HG03159 (cell line): ENCODE data around the gene CD27.
"Not testable (repeated sequence)": the region's sequence is repeated elsewhere in the genome, so short reads cannot be mapped to it uniquely, and the experiment has no call there.

Experiments
- ATAC-seq: cut with Tn5 transposase; IDR thresholded peaks from one replicate; pipeline ENCODE4 v1.9.1; 2021; ENCODE audit warnings: mild to moderate bottlenecking, moderate library complexity; ENCODE audit not compliant: unreplicated experiment

Gene CD27

DNA sequence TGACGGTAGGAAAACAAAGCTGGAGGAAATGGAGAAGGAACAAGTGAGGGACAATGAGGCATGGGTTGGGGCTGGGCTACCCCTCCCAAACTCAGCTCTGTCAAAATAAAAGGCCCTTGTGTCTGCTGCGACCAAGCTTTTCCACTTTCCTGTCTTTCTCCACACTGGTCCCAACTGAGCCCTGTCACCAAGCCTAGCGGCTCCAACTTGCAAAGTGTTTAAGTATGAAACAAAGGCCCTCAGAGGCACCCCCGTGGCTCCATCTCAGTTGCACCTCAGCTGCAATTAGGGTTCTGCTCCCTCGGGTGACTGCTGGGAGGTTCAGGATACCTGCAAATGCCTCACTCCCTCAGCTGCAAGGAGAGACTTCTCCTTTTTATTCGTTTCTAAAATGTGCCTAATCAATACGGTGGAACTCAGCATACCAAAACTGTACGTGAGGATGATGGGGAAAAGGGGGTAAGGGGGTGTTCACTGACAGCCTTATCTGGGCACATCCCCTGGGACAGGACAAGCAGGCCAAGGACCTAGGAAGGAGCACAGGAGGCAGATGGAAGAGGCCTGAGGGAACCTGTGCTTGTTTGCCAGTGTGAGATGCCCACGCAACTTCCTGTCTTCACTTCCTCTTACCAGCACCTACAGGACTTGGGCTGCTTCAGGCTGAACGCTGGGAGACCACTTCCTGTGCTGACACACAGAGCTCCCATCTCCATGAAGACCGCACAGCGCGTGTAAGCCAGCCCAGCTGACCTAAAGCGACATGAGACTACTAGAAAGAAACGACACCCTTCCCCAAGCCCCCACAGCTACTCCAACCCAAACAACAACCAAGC is 16.9 kb downstream of the CD27 start:
- peak; percentile 69 for ATAC-seq

DNA sequence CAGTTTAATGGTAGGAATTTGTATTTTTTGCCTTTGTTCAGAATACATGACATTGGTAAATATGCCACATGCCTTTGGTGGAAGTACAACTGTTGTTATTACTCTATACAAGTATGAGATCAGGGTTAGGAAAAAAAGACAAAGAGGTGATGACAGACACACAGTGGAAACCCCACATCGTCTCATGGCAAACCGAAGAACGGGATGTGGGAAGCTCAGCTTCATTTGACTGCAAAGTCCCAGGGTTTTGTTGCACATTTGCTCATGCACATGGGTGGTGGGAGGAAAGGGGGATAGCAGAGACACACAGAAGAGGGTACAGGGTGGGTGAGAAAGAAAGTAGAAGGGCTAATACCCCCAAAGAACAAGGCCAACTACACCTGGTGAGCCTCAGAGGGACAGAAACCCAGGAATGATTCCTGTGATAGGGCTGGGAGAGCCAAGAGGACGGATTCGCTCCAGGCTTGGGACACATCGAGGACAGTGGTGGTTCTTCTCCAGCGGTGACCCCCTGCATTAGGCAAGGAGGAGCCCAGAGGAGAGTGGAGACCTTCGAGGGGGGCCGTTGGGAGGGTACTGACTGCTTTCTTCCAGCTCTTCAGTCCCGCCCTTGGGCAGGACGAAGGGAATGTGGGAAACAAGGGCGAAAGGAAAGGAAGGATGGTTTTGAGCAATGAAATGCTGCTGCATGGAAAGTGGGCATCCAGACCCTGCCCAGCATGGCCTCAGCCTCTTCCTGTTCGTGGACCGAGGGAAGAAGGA is 17.7 kb downstream of the CD27 start:
- ATAC-seq: no peak

DNA sequence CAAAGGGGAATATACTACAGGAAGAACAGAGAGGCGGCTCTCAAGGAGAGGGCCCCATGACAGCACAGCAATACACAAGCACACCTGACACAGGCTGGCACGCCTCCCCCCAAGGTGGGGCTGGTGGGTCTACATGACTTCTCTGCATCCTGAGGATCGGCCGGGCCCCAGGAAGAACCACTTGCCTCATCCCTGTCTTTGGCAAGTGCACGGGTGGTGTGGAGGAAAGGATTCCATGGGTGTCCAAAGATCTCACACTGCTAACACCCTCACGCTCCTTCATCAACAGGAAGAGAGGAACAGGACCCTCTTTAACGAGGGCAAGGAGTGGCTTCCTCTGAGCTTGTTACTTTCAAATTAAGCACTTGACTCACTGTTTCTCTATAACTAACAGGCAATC is 18.5 kb downstream of the CD27 start:
- no peak for ATAC-seq

DNA sequence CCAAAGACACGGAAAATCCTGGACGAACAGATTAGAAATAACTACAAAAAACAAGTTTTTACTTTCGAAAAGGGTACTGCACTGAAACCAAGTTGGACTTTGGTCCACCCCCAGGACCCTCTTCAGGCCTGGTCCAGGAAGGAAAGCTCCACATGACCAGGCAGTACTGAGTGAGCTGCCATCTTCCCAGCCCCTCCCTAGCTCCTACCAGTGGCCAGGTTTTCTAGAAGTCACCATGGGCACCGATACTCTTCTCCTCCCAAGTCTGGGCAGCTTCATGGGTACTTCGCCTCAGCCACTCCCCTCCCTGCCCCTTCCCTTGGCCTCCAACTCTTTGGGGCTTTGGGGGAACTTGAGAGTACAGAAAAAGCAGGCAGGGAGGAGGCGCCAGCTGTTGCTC is 19.1 kb downstream of the CD27 start:
- ATAC-seq: no peak

DNA sequence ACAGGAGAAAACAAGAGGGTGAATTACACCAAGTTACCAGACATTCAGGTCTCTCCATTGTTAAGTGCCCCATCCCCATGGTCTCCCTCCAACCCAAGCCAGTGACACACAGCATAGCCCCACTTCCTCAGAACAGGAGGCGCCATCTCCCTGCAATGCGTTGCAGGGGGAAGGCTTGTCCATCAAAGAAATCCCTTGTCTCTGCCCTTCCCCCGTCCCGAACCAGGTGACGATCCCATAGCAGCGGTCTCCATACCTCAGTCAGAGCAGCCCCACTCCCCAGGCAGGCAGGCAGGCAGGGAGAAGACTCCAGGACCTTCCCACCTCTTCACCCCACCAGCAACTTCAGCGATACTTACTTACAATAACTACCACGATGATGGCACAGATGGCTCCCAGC is 19.8 kb downstream of the CD27 start:
- ATAC-seq: no peak

DNA sequence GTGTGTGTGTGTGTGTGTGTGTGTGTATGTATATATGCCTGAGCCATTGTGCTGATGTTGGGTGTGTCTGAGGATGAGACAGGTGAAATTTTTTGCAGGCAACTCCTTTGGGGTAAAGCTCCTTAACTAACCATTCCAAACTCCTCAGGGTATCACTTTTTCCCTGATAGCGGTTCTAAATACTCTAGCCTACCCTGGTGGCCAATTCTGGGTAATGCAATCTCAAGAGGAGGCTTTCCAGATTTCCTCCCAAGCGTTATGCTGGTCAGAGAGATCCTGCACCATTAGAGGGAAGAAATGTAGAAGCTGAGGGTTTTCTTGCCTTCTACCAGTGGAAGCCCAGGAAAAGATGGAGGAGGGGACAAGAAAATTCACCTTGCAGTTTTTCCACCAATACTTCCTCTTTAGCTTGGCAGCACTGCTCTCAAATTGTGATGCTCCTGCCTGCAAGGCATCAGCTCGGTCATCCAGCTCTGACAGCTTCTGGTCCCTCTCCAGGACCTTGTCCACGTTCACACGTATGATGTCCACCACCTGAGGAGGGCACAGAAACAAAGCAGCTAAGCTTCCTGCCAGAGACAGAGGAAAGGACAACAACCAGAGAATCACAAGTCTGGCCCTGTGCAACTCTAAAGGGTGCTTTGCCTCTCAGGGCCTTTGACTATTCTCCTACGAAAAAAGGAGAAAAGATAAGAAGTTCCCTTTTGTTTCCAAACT is 20.9 kb downstream of the CD27 start:
- ATAC-seq: no peak

DNA sequence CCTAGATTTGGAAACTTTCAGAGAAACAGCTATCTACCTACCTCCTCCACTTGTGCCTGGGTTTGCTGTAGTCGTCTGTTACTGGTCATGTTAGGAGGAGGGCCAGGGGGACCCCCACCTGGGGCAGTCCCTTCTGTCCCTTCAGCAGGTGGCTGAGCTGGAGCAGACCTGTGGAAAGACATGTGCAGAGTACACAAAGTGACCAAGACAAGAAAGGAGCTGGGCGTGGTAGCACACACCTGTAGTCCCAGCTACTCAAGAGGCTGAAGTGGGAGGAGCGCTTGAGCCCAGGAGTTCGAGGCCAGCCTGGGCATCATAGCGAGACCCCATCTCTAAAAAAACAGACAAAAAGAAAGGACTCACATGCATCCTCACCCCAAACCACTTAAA is 21.4 kb downstream of the CD27 start:
- ATAC-seq: no peak

DNA sequence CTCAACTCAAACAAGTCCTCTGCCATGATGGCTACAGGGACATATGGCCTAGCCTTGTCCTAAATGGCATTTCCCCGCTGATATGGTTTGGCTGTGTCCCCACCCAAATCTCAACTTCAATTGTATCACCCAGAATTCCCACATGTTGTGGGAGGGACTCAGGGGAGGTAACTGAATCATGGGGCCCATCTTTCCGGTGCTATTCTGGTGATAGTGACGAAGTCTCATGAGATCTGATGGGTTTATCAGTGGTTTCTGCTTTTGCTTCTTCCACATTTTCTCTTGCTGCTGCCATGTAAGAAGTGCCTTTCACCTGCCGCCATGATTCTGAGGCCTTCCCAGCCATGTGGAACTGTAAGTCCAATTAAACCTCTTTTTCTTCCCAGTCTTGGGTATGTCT is 22.0 kb downstream of the CD27 start:
- ATAC-seq: not testable (repeated sequence)

DNA sequence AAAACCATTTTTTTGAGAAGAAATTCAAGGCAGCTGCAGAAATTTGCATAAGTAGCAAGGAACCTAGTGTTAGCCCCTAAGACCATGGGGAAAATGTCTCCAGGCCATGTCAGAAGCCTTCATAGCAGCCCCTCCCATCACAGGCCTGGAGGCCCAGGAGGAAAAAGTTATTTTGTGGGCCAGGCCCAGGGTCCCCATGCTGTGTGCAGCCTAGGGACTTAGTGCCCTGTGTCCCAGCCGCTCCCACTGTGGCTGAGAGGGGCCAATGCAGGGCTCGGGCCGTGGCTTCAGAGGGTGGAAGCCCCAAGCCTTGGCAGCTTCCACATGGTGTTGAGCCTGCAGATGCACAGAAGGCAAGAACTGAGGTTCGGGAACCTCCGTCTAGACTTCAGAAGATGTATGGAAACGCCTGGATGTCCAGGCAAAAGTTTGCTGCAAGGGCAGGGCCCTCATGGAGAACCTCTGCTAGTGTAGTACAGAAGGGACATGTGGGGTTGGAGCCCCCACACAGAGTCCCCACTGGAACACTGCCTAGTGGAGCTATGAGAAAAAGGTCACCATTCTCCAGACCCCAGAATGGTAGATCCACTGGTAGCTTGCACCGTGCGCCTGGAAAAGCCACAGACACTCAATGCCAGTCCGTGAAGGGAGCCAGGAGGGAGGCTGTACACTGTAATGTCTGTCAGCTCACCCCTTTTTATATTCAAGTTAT is 23.0 kb downstream of the CD27 start:
- ATAC-seq: not testable (repeated sequence)

DNA sequence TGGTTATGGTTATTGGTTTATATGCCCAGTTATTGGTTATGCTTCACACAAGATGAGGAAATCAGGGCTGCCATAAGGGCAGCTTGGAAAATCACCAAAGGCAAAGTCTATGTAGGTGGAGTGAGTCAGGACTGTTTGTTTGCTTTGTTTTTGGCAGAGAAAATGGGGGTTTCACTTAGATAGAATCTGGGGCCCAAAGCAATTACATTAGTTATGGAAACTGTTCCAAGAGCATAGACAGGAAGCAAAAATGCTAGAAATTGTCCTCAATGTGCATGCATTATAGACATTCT is 23.5 kb downstream of the CD27 start:
- no peak for ATAC-seq

DNA sequence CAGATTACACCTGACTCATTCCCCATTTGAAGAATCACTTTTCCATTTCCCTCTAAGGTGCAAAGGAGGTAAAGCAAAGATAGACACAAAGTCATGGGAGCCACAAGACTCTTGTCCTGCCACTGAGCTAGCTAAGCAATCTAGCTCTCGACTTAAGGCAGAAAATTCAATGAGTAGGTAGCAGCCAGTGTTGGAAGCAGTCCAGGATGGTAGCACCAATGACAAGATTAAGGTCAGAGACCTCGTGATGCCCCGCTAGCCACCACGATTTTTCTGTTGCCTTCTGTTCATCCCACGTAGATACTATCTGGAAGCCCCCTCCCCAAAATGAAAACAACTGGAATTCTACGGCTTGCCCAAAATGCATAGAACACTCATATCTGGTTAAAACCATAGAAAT is 24.3 kb downstream of the CD27 start:
- ATAC-seq: no peak

DNA sequence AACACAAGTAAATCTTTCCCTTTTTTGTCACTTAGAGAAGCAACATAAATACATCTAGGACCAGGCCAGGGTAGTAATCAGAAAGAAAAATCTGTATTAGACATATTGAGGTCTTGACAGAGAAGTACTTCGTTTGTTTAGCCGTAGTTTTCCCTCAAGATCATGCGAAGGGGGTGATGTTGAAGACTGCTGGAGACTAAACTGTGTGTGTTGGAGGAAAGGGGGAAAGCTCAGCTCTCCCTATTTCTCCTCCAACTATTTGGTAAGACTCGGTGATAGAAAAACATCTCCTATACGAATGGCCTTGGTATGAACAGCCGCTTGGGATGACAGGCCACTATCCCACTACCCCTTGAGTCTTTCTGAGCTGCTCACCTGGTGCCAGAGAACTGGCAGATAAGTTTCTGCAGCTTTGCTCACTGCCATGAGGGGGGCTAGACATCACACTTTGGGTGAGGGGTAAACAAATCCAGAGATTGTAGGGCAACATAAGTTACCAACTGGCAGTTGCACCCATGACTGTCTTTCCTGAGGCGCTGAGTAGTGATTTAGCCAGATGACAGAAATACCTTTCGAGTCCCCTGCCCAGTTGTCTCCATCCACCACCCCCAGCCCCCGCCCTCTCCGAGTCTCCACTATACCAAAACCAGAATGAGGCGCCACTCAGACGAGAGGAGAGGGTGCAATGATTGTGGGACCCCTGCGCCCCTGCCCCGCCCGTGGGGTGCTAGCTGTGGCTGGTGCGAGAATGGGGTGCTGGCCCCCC is 25.0 kb downstream of the CD27 start:
- no peak for ATAC-seq

DNA sequence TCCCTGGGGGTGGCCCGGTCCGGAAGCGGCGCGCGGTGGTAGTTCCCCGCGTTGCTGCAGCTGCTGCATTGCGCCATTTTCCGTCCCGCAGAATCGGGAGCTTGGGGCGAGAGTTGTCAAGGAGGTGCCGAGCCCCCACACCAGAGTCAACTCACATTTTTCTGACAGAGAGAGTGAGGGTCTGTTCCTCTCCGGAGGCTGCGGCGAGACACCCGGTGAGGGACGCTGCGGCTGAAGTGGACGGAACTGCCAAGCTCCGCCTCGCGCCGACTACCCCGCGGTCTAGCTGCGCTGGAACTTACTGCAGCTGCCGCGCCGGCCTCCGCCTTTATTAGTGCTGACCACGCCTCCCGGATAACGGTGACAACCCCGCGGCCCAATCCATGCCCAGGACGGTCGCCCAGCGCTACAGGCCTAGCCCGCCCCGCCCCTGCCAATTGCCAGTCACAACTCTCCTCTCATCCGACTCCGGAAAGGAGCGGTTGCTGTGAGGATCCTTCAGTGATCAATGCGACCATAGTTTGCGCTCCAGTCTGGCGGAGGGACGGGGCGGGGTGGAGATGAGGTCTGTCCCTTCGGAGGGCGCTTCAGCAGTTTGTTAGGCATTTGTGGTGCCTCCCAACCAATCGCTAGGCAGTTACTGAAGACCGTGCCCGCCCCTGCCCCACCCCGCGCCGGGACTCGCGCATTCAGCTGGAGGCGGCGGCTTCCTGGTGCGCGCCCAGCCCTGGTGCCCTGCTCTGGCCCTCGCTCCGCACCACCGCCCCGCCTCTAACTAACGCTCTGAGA is 25.8 kb downstream of the CD27 start, which contains the start of gene VAMP1:
TSS of gene VAMP1 (minus strand) at position 303 of the 789 bp plus-strand sequence. CDS start at position 157, 146 bp downstream.
- peak; percentile 89 for ATAC-seq

DNA sequence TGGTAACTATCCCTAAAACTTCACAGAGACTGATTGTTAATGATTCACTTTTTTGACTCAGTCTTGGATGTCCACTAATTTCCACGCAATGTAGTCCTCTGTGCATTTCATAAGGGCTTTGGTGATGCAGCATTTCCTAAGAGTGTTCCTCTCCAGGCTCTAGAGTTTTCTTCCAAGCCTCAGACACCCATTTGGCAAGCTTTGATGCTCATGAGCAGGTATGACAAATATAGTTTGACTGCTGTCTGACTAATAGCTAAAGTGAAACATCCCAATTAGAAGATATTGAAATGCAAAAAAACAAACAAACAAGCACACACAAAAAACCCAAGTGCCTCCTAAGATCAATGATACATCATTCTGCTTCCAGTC is 27.2 kb downstream of the CD27 start:
- ATAC-seq: no peak

DNA sequence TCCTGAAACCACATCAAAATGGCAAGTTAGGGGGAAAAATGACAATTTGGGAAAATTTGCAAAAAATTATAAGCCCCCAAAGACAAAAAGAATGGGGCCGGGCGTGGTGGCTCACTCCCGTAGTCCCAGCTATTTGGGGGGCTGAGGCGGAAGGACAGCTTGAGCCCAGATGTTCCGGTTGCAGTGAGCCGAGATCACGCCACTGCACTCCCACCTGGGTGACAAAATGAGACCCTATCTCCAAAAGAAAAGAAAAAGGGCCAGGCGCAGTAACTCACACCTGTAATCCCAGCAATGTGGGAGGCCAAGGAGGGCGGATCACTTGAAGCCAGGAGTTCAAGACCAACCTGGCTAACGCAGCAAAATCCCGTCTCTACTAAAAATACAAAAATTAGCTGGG is 27.7 kb downstream of the CD27 start:
- ATAC-seq: no peak

DNA sequence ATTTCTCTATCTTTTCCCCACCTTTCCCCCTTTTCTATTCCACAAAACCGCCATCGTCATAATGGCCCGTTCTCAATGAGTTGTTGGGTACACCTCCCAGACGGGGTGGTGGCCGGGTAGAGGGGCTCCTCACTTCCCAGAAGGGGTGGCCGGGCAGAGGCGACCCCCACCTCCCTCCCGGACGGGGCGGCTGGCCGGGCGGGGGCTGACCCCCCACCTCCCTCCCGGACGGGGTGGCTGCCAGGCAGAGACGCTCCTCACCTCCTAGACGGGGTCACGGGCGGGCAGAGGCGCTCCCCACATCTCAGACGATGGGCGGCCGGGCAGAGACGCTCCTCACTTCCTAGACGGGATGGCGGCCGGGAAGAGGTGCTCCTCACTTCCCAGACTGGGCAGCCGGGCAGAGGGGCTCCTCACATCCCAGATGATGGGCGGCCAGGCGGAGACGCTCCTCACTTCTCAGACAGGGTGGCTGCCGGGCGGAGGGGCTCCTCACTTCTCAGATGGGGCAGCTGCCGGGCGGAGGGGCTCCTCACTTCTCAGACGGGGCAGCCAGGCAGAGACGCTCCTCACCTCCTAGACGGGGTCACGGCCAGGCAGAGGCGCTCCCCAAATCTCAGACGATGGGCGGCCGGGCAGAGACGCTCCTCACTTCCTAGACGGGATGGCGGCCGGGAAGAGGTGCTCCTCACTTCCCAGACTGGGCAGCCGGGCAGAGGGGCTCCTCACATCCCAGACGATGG is 30.6 kb downstream of the CD27 start:
- ATAC-seq: not testable (repeated sequence)

DNA sequence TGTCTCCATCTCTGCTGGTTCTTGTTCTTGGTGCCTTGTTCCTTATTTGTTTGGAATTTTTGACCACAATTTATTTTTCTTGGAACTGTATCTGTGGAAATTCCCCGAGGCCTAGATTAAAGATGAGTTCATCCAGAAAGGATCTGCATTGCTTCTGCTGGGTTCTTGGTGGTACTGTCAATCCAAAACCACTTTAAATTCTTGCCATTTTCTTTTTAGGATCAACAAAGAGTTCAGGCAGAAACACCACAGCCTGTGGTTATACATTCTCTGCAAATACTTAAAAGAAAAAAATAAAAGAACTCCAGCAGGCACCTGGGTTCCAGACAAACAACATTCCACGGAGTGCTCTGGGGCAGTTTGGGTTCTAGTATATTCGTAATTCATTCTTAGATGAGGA is 31.7 kb downstream of the CD27 start:
- no peak for ATAC-seq

DNA sequence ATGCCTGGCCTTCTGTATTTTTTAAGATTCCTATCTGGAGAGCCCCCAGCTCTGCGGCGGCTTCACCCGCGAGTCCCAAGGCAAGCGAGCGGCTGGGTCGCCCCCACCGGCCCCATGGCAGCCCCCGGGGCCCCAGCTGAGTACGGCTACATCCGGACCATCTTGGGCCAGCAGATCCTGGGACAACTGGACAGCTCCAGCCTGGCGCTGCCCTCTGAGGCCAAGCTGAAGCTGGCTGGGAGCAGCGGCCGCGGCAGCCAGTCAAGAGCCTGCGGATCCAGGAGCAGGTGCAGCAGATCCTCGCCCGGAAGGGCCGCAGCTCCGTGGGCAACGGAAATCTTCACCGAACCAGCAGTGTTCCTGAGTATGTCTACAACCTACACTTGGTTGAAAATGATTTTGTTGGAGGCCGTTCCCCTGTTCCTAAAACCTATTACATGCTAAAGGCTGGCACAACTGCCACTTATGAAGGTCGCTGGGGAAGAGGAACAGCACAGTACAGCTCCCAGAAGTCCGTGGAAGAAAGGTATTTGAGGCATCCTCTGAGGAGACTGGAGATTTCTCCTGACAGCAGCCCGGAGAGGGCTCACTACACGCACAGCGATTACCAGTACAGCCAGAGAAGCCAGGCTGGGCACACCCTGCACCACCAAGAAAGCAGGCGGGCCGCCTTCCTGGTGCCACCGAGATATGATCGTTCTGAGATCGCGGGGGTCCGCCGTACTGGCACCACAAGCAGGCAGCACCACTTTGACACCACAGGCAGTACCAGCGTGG is 33.0 kb downstream of the CD27 start:
- ATAC-seq: not testable (repeated sequence)
